Mammary epithelial cell (primary cell): ENCODE measurements around the gene AP3S2.

ENCODE experiments used
- CTCF ChIP-seq, 2 donors: IDR thresholded peaks in 1 of 2; conservative IDR thresholded peaks in 1 of 2; 2 replicates each; pipeline ENCODE4 v1.5.1; 2011 to 2012; ENCODE audit warnings: inconsistent platforms in 2 of 2, low read length in 2 of 2, mild to moderate bottlenecking in 2 of 2, control low read depth in 1 of 2, low read depth in 1 of 2; ENCODE audit not compliant: insufficient read depth in 1 of 2; ENCODE audit errors: extremely low read depth in 1 of 2
- EZH2 ChIP-seq: IDR thresholded peaks from 2 replicates; pipeline ENCODE4 v1.6.1; 2012; ENCODE audit warnings: low read length, inconsistent platforms, borderline replicate concordance

DNA sequence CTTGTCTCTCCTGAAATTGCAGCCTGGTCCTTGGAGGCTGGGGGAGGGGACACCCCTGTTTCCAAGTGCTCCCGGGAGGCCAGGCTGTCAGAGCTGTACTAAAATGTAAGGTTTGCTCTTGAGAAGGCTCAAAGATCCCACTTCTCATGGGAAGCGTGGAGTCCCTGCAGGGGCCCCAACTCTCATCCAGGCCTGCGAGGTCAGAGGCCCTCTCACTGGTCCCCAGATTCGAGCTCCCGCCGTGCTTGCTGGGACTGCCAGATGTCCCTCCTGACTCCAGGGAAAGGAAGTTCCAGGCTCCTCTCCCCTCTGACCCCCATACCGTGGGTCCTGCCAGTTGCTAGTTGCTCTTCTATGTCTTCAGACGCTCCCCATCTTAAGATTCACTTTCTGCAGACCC is 64.6 kb downstream of the AP3S2 start:
- TF ChIP-seq CTCF (conservative IDR thresholded peaks at IDR 0.05 in 1 of 2, IDR thresholded peaks at IDR 0.05 in 1 of 2; ENCODE audit: extremely low read depth in 1 of 2, insufficient read depth in 1 of 2, low read depth in 1 of 2, low read length in 2 of 2) = no peak
- no peak for TF ChIP-seq EZH2
